Tibial nerve (tissue), 4 donors: ENCODE results near the gene RASGRP2. TPM values are rescaled to one million over a fixed set of nuclear protein-coding genes. Genes with fewer than 3 reads are reported as not detected.

ENCODE experiments used
- DNase-seq, 2 donors: peaks; one replicate each; pipeline ENCODE4 v3.0.0-alpha.2; 2019; ENCODE audit warnings: low spot score in 2 of 2
- H3K27ac ChIP-seq, 4 donors: fragments of 200-600 bp; sonication (generic) in 3 of 4; one replicate each; pipeline ENCODE4 v1.5.1; 2017 to 2019; ENCODE audit warnings: mild to moderate bottlenecking in 1 of 4
- H3K27me3 ChIP-seq, 2 donors: fragments of 200-600 bp; sonication (generic) in 1 of 2; one replicate each; pipeline versions ENCODE4 v1.5.1 to v1.6.0; 2017 to 2019
- H3K36me3 ChIP-seq, 3 donors: fragments of 200-600 bp; sonication (generic); one replicate each; pipeline ENCODE4 v1.5.1; 2018 to 2019
- H3K4me1 ChIP-seq, 4 donors: fragments of 200-600 bp; sonication (generic) in 3 of 4; one replicate each; pipeline ENCODE4 v1.5.1; 2017 to 2019
- H3K4me3 ChIP-seq, 4 donors: fragments of 200-600 bp; sonication (generic) in 3 of 4; one replicate each; pipeline ENCODE4 v1.5.1; 2017 to 2019; ENCODE audit warnings: mild to moderate bottlenecking in 1 of 4, moderate library complexity in 1 of 4
- H3K9me3 ChIP-seq, 4 donors: fragments of 200-600 bp; sonication (generic) in 3 of 4; one replicate each; pipeline ENCODE4 v1.5.1; 2017 to 2019
- EP300 ChIP-seq, 2 donors: sonication (generic); formaldehyde crosslinking; IDR thresholded peaks; one replicate each; pipeline ENCODE4 v1.6.1; 2017; ENCODE audit warnings: antibody characterized with exemption in 2 of 2, mild to moderate bottlenecking in 1 of 2
- POLR2A ChIP-seq, 2 donors: fragments of 450-650 bp; IDR thresholded peaks; one replicate each; pipeline ENCODE4 v1.6.1; 2017; ENCODE audit warnings: antibody characterized with exemption in 2 of 2, mild to moderate bottlenecking in 2 of 2, moderate library complexity in 2 of 2
- WGBS, 2 donors: methylation state at CpG; one replicate each; pipeline ENCODE4 v1.1.5; 2018; 5-methylcytosine and 5-hydroxymethylcytosine counted together
- total RNA-seq, 4 donors: library from RNA; depleted of rRNA; stranded (reverse); fragments of >200 nt; gene quantifications; one replicate each; pipeline ENCODE4 v1.1.0, GENCODE V29; 2016
- TF ChIP-seq, protein P1 (sequence below), 5 experiments: fragments of 200-600 bp in 3 of 5; fragments of 450-650 bp in 2 of 5; sonication (generic) in 3 of 5; IDR thresholded peaks; one replicate each; pipeline ENCODE4 v1.5.1; 2016 to 2019; ENCODE audit warnings: antibody characterized with exemption in 5 of 5, mild to moderate bottlenecking in 3 of 5, moderate library complexity in 2 of 5

Gene RASGRP2
- total RNA-seq, 4 donors from 2014 or later, result 35.4 to 87.0 (median 59.0) TPM

DNA sequence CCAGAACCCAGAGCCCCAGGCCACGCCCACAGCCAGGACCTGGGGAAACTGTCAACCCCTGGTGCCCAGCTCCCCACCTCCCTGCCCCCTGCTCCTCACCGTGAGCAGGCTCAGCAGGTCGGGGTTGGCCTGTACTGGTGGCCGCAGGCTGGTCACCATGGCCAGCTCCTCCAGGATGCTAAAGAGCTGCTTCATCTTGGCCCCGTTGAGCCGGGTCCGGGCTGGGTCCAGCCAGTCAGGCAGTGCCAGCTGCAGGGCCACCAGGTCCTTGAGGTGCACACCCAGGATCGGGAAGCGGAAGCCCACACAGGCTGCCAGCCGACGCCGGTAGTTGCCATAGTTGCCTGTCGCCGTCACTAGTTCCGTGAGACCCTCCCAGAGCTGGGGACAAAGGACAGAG is 7.3 kb downstream of the RASGRP2 start:
- H3K36me3 ChIP-seq, result peaks cover 0 to 29% (median 7%) of the 10 kb centered on the region in 3 donors
- H3K4me3 ChIP-seq, result no peak overlapping the region
- 90 to 92% methylated on average over 12 to 15 of the region's 15 CpGs for WGBS, 2 donors
- H3K9me3 ChIP-seq, result no peaks in the 10 kb centered on the region
- H3K27me3 ChIP-seq, result peaks cover 0 to 3% of the 10 kb centered on the region in 2 donors
- DNase-seq, result no peak
- peaks cover 0 to 6% (median under 1%) of the 10 kb centered on the region in 4 donors for H3K4me1 ChIP-seq
- no peak overlapping the region for H3K27ac ChIP-seq
- TF ChIP-seq POLR2A (IDR thresholded peaks at IDR 0.05) (no peak), EP300 (IDR thresholded peaks at IDR 0.05) (no peak)
- TF ChIP-seq, protein P1, sequence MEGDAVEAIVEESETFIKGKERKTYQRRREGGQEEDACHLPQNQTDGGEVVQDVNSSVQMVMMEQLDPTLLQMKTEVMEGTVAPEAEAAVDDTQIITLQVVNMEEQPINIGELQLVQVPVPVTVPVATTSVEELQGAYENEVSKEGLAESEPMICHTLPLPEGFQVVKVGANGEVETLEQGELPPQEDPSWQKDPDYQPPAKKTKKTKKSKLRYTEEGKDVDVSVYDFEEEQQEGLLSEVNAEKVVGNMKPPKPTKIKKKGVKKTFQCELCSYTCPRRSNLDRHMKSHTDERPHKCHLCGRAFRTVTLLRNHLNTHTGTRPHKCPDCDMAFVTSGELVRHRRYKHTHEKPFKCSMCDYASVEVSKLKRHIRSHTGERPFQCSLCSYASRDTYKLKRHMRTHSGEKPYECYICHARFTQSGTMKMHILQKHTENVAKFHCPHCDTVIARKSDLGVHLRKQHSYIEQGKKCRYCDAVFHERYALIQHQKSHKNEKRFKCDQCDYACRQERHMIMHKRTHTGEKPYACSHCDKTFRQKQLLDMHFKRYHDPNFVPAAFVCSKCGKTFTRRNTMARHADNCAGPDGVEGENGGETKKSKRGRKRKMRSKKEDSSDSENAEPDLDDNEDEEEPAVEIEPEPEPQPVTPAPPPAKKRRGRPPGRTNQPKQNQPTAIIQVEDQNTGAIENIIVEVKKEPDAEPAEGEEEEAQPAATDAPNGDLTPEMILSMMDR (IDR thresholded peaks at IDR 0.05), result no peak

DNA sequence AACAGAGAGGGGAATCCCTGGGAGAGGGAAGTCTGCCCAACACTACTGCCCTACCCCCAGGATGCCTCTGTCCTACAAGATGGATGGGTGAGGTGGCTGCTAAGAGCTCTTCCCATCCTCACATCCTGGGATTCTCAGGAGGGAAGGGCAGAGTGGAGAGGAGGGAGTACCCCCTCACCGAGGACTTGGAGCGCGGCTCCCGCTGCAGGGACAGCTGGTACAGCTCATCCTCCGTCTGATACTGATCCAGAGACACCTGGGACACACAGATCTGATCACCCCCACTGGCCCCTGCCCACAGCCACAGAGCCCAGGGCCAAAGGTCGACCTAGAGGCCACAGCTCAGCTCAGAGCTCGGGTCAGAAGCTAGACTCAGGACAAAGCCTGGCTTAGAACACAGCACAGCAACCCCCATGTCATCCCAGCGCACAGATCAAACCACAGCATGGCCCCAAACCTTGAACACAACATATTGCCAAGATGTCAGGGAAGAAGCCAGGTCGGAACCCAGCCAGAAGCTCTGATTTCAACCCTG is 8.2 kb downstream of the RASGRP2 start:
- TF ChIP-seq EP300 (IDR thresholded peaks at IDR 0.05), result no peak
- no peak for TF ChIP-seq POLR2A (IDR thresholded peaks at IDR 0.05)
- TF ChIP-seq, protein P1 (IDR thresholded peaks at IDR 0.05), result no peak
- 74 to 77% methylated on average over 9 of the region's 9 CpGs for WGBS, 2 donors
- DNase-seq, result no peak
- Histone ChIP-seq H3K36me3 (peaks cover 0 to 31% (median 7%) of the 10 kb centered on the region in 3 donors), H3K4me1 (no peaks in the 10 kb centered on the region), H3K27ac (no peak overlapping the region), H3K4me3 (no peak overlapping the region), H3K9me3 (no peaks in the 10 kb centered on the region), H3K27me3 (no peaks in the 10 kb centered on the region)

DNA sequence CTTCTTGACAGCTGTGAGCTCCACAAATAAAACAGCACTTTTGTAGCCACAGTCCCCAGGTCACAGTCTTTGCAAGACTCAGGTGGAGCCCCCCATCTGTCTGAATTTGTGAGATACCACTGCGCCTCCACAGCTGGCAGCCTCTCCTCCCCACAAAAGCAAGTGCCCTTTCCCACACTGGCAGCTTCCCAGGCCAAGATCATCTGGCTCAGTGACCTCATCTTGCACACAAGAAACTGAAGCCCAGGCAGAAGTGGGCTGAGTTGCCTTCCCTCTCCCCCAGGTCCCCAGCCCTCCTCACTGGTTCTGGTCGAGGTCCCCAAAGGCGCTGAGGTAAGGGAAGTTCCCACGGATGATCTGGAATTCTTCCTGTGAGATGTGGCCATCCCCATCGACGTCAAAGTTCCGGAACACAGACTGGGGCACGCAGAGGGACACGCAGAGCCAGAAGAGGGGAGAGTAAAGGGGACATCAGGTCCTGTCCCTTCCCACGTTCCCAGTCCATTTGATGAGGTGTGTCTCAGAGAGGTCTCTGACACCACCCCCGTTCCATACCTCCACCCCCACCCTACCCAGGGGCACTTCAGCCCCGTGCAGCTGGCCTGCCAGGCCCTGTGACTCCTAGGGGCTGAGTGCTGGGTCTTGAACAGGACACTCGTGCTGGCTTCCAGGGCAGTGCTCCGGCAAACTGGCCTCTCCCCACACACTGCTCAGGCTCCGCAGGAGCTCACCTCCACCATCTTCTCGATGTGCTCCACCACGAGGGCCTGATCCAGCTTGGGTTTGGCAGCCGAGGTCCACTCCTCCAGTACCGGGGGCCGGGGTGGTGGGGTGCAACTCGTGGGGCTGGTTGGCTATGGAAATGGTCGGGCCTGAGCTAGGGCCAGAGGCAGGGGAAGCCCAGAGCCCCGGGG is 8.9 kb downstream of the RASGRP2 start:
- no peak for DNase-seq
- H3K36me3 ChIP-seq, result peaks cover 0 to 28% (median 7%) of the 10 kb centered on the region in 3 donors
- H3K9me3 ChIP-seq, result no peaks in the 10 kb centered on the region
- peaks cover 0 to under 1% (median 0%) of the 10 kb centered on the region in 4 donors for H3K4me1 ChIP-seq
- no peaks in the 10 kb centered on the region for H3K27me3 ChIP-seq
- H3K4me3 ChIP-seq, result no peak overlapping the region
- H3K27ac ChIP-seq, result no peak overlapping the region
- TF ChIP-seq, protein P1 (IDR thresholded peaks at IDR 0.05), result no peak
- TF ChIP-seq EP300 (IDR thresholded peaks at IDR 0.05) (no peak), POLR2A (IDR thresholded peaks at IDR 0.05) (no peak)
- WGBS, 2 donors, result 71 to 72% methylated on average over 14 to 16 of the region's 23 CpGs

DNA sequence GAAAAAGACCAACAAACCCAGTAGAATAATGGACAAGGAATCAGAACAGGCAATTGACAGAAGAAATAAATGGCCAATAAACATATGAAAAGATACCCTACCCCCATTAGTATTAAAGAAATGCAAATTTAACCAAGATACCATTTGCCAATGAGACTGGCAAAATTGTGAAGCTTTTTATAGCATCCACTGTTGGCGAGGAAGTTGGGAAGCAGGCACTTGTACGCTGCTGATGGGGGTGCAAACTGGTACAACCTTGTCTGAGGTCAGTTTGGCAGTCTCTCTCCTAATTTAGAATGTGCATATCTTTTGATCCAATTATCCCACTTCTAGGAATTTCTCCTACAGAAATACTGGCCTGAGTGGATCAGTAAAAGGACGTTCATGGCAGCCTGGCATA is 12.3 kb downstream of the RASGRP2 start:
- Histone ChIP-seq H3K36me3 (peaks cover 0 to 15% (median 3%) of the 10 kb centered on the region in 3 donors), H3K4me1 (peaks cover 0 to 5% (median 0%) of the 10 kb centered on the region in 4 donors), H3K4me3 (no peak overlapping the region), H3K27me3 (no peaks in the 10 kb centered on the region), H3K9me3 (no peaks in the 10 kb centered on the region), H3K27ac (no peak overlapping the region)
- DNase-seq, result no peak
- 82 to 85% methylated on average over 3 of the region's 3 CpGs for WGBS, 2 donors
- TF ChIP-seq POLR2A (IDR thresholded peaks at IDR 0.05) (no peak), EP300 (IDR thresholded peaks at IDR 0.05) (no peak)
- TF ChIP-seq, protein P1 (IDR thresholded peaks at IDR 0.05), result no peak

DNA sequence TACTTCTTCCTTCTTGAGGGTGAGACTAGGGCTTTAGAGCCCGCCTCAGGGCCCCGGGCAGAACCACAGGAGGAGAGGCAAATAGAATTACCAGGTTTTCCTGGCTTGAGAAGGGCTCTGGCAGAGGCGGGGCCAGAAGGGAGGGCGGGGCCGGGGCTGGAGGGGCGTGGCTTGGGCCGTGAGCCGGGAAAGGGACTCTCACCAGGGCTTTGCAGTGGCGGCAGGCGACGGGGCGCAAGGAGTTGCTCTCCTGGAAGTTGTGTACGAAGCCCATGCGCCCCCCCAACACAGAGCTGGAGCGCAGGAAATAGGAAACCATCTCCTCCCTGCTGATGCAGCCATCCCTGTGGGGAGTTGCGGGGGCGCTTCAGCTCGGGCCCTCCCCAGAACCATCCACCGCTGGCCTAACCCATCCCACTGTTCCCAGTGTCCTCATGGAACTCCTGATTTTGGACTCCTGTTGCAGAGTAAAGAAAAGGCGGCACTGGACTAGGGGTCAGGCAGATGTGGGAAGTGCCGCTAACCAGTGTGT is 14.0 kb downstream of the RASGRP2 start:
- Histone ChIP-seq H3K36me3 (peaks cover 0 to 6% (median 0%) of the 10 kb centered on the region in 3 donors), H3K4me3 (no peak overlapping the region), H3K9me3 (no peaks in the 10 kb centered on the region), H3K27me3 (no peaks in the 10 kb centered on the region), H3K27ac (no peak overlapping the region), H3K4me1 (peaks cover 0 to 5% (median 0%) of the 10 kb centered on the region in 4 donors)
- WGBS, 2 donors, result 34 to 53% methylated on average over 15 to 21 of the region's 21 CpGs
- TF ChIP-seq EP300 (IDR thresholded peaks at IDR 0.05) (no peak), POLR2A (IDR thresholded peaks at IDR 0.05) (no peak)
- TF ChIP-seq, protein P1 (IDR thresholded peaks at IDR 0.05), result no peak
- DNase-seq, result no peak
